Nephron progenitor cell (in vitro differentiated cells): ENCODE measurements around the gene TIMMDC1.
A peak's percentile ranks its signal among the peaks of the same experiment; 100 is the strongest.

ENCODE experiments used
- DNase-seq: peaks from one replicate; pipeline ENCODE4 v3.0.0; 2021
- H3K27ac Mint-ChIP-seq: 2 replicates; pipeline ENCODE4 v1.8.0; 2021; ENCODE audit warnings: mild to moderate bottlenecking, moderate library complexity, mixed read lengths
- H3K27me3 Mint-ChIP-seq: 2 replicates; pipeline ENCODE4 v1.8.0; 2021; ENCODE audit warnings: mild to moderate bottlenecking, low read depth, mixed read lengths; ENCODE audit not compliant: poor library complexity
- H3K36me3 Mint-ChIP-seq: 2 replicates; pipeline ENCODE4 v1.8.0; 2021; ENCODE audit warnings: low read depth, mixed read lengths
- H3K4me1 Mint-ChIP-seq: 2 replicates; pipeline ENCODE4 v1.8.0; 2021; ENCODE audit warnings: mixed read lengths
- H3K4me3 Mint-ChIP-seq: 2 replicates; pipeline ENCODE4 v1.8.0; 2021; ENCODE audit warnings: mild to moderate bottlenecking, moderate library complexity, mixed read lengths
- H3K9me3 Mint-ChIP-seq: 2 replicates; pipeline ENCODE4 v1.8.0; 2021; ENCODE audit warnings: mild to moderate bottlenecking, moderate library complexity, mixed read lengths
- CTCF ChIP-seq: fragments of 200-600 bp; sonication (generic); IDR thresholded peaks from 2 replicates; pipeline ENCODE4 v1.5.0; 2021; ENCODE audit warnings: antibody characterized with exemption

The TIMMDC1 gene

GRCh38 chr3:119468041-119468440 is 30.3 kb upstream of the TIMMDC1 start:
- Mint-ChIP-seq H3K4me1 (peaks cover 45% of the 10 kb centered on the region), H3K27me3 (no peaks in the 10 kb centered on the region), H3K36me3 (peaks cover 13% of the 10 kb centered on the region), H3K4me3 (peak overlapping the region; percentile 98), H3K27ac (no peak overlapping the region), H3K9me3 (no peaks in the 10 kb centered on the region)
- no peak for DNase-seq
- TF ChIP-seq CTCF: no peak

- peak overlapping the region; percentile 98 for H3K4me3 Mint-ChIP-seq
These were observed 28.7 kb upstream of the TIMMDC1 start for GRCh38 chr3:119469418-119470189.

GRCh38 chr3:119470866-119471265 is 27.5 kb upstream of the TIMMDC1 start:
- peaks cover 19% of the 10 kb centered on the region for H3K36me3 Mint-ChIP-seq
- H3K27ac Mint-ChIP-seq: no peak overlapping the region
- H3K4me1 Mint-ChIP-seq: peaks cover 36% of the 10 kb centered on the region
- no peaks in the 10 kb centered on the region for H3K9me3 Mint-ChIP-seq
- DNase-seq: no peak
- TF ChIP-seq CTCF: no peak
- H3K4me3 Mint-ChIP-seq: peak overlapping the region; percentile 47
- no peaks in the 10 kb centered on the region for H3K27me3 Mint-ChIP-seq

More at GRCh38 chr3:119469418-119470189, 28.7 kb upstream of the TIMMDC1 start:
- no peak for DNase-seq
- no peak for TF ChIP-seq CTCF
- Mint-ChIP-seq H3K27ac (no peak overlapping the region), H3K4me1 (peaks cover 36% of the 10 kb centered on the region), H3K9me3 (no peaks in the 10 kb centered on the region), H3K36me3 (peaks cover 13% of the 10 kb centered on the region), H3K27me3 (no peaks in the 10 kb centered on the region)

GRCh38 chr3:119481079-119481478 is 17.3 kb upstream of the TIMMDC1 start:
- Mint-ChIP-seq H3K27me3 (no peaks in the 10 kb centered on the region), H3K4me3 (no peak overlapping the region), H3K27ac (no peak overlapping the region), H3K36me3 (peaks cover 43% of the 10 kb centered on the region), H3K9me3 (no peaks in the 10 kb centered on the region), H3K4me1 (no peaks in the 10 kb centered on the region)
- no peak for DNase-seq
- no peak for TF ChIP-seq CTCF

- Mint-ChIP-seq H3K27me3 (no peaks in the 10 kb centered on the region), H3K36me3 (peaks cover 38% of the 10 kb centered on the region), H3K4me1 (no peaks in the 10 kb centered on the region), H3K9me3 (no peaks in the 10 kb centered on the region), H3K4me3 (no peak overlapping the region), H3K27ac (no peak overlapping the region)
- no peak for TF ChIP-seq CTCF
- no peak for DNase-seq
These were observed 15.2 kb upstream of the TIMMDC1 start for GRCh38 chr3:119483101-119483500.

GRCh38 chr3:119485563-119485962 is 12.8 kb upstream of the TIMMDC1 start:
- DNase-seq: no peak
- Mint-ChIP-seq H3K27ac (no peak overlapping the region), H3K4me3 (no peak overlapping the region), H3K27me3 (no peaks in the 10 kb centered on the region), H3K4me1 (no peaks in the 10 kb centered on the region), H3K9me3 (no peaks in the 10 kb centered on the region), H3K36me3 (peaks cover 34% of the 10 kb centered on the region)
- TF ChIP-seq CTCF: no peak
